ENCODE results near the gene CLIC4.
"Not testable (repeated sequence)": the region's sequence is repeated elsewhere in the genome, so short reads cannot be mapped to it uniquely, and the experiment has no call there.

- not testable (repeated sequence) for TF ChIP-seq CTCF, POLR2AphosphoS5 (IDR thresholded peaks at IDR 0.05)
These were observed 35.4 kb downstream of the CLIC4 start for GRCh38 chr1:24780626-24781025.

All from breast epithelium (tissue), 3 donors.